ENCODE measurements around the gene NOS1.

Gene NOS1

DNA sequence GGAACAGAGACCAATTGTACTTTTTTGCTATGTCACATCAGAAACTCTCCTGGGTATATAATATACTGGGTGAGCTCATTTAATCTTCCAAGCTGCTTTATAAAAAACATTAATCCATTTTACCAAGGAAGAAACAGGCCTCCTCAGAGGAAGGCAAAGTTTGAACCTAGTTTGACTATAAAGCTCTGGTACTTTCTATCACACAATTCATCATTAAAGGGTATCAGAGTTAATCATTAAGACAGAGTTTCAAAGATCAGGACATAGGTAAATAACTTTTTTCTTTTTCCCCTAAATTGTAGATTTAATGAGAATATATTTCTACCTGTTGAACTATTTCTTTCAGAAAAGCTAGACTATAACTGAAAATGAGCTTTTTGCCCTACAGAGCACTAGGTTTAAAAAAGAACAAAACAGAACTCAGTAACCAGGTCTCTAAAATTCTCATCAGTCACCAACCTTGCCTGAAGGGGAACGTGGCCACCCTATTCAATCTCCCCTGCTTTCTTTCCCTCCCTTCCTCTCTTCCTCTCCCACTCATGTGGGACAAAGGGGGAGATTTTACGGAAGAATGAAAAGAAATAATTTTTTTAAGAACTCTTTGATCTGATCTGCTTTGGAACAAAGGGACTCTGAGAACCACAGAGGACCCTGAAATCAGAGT, 189.8 kb downstream of the NOS1 start:
- H3K27me3 ChIP-seq (replicated peaks; ENCODE audit: control insufficient read depth, insufficient read depth, low read length), result no peaks in the 10 kb centered on the region
- no peaks in the 10 kb centered on the region for H3K4me1 ChIP-seq (ENCODE audit: control insufficient read depth, insufficient read depth, low read length)
- H3K9ac ChIP-seq (ENCODE audit: low read length), result no peak overlapping the region
- DNase-seq (ENCODE audit: low read depth), result no peak
- H3K9me3 ChIP-seq (ENCODE audit: control insufficient read depth, low read length), result no peaks in the 10 kb centered on the region
- H3K36me3 ChIP-seq (ENCODE audit: control insufficient read depth, insufficient read depth, low read length, severe bottlenecking), result peaks cover 80% of the 10 kb centered on the region
- H3K4me3 ChIP-seq (ENCODE audit: low read length), result no peak overlapping the region

DNA sequence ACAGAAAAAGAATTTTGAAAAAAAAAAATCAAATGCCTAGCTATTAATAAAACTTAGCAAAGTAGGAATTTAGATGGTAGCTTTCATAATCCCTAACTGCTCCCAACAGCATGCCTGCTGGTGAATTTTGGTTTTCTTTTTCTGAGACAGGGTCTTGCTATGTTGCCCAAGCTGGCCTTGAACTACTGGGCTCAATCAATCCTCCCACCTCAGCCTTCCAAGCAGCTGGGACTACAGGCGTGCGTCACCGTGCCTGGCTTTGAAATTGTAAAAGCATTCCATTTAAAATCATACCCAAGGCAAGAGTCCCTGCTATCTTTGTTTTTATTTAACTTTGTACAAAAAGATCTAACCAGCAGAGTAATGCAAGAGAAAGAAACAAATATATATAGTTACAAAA, 191.9 kb downstream of the NOS1 start:
- Histone ChIP-seq H3K9me3 (ENCODE audit: control insufficient read depth, low read length) (no peaks in the 10 kb centered on the region), H3K36me3 (ENCODE audit: control insufficient read depth, insufficient read depth, low read length, severe bottlenecking) (peaks cover 78% of the 10 kb centered on the region), H3K4me1 (ENCODE audit: control insufficient read depth, insufficient read depth, low read length) (no peaks in the 10 kb centered on the region), H3K27me3 (replicated peaks; ENCODE audit: control insufficient read depth, insufficient read depth, low read length) (no peaks in the 10 kb centered on the region), H3K9ac (ENCODE audit: low read length) (no peak overlapping the region), H3K4me3 (ENCODE audit: low read length) (no peak overlapping the region)
- DNase-seq (ENCODE audit: low read depth), result no peak

DNA sequence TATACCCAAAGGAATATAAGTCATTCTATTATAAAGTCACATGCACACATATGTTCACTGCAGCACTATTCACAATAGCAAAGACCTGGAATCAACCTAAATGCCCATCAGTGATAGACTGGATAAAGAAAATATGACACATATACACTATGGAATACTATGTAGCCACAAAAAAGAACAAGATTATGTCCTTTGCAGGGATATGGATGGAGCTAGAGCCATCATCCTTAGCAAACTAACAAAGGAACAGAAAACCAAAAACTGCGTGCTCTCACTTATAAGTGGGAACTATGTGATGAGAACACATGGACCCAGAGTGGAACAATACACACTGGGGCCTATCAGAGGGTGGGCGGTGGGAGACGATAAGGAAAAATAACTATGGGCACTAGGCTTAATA, 192.4 kb downstream of the NOS1 start:
- no peaks in the 10 kb centered on the region for H3K4me1 ChIP-seq (ENCODE audit: control insufficient read depth, insufficient read depth, low read length)
- no peaks in the 10 kb centered on the region for H3K27me3 ChIP-seq (replicated peaks; ENCODE audit: control insufficient read depth, insufficient read depth, low read length)
- peaks cover 78% of the 10 kb centered on the region for H3K36me3 ChIP-seq (ENCODE audit: control insufficient read depth, insufficient read depth, low read length, severe bottlenecking)
- H3K4me3 ChIP-seq (ENCODE audit: low read length), result no peak overlapping the region
- H3K9ac ChIP-seq (ENCODE audit: low read length), result no peak overlapping the region
- H3K9me3 ChIP-seq (ENCODE audit: control insufficient read depth, low read length), result no peaks in the 10 kb centered on the region
- DNase-seq (ENCODE audit: low read depth), result no peak

DNA sequence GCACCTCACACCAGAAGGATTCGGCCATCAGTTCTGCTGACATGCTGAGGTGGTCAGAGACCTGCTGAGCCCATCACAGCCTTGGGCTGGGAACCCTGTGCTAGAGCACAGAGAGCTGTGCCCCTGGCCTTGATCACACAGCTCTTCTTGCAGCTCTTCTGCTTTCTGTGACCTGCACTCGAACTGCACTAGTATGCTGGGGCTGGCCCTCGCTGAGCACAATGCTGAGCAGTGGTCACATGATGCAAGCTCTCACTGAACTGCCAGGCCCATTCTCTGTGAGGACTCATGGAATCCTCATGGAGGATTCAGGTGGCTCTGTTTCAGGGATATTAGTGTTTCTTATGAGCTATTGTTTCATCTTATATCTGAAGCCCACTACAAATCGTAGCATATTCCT, 193.7 kb downstream of the NOS1 start:
- no peaks in the 10 kb centered on the region for H3K9me3 ChIP-seq (ENCODE audit: control insufficient read depth, low read length)
- no peak overlapping the region for H3K9ac ChIP-seq (ENCODE audit: low read length)
- H3K4me1 ChIP-seq (ENCODE audit: control insufficient read depth, insufficient read depth, low read length), result no peaks in the 10 kb centered on the region
- DNase-seq (ENCODE audit: low read depth), result no peak
- peaks cover 75% of the 10 kb centered on the region for H3K36me3 ChIP-seq (ENCODE audit: control insufficient read depth, insufficient read depth, low read length, severe bottlenecking)
- no peak overlapping the region for H3K4me3 ChIP-seq (ENCODE audit: low read length)
- no peaks in the 10 kb centered on the region for H3K27me3 ChIP-seq (replicated peaks; ENCODE audit: control insufficient read depth, insufficient read depth, low read length)

DNA sequence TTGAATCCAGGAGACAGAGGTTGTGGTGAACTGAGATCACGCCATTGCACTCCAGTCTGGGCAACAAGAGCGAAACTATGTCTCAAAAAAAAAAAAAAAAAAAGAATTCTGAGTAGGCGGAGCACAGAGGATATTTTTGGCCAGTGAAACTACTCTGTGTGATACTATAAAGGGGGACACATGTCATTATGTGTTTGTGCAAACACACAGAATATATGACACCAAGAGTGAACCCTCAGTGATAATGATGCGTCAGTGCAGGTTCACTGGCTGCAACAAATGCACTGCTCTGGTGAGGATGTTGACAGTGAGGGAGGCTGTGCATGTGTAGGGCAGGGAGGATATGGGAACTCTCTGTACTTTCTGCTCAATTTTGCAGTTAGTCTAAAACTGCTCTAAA, 195.3 kb downstream of the NOS1 start:
- H3K36me3 ChIP-seq (ENCODE audit: control insufficient read depth, insufficient read depth, low read length, severe bottlenecking), result peaks cover 82% of the 10 kb centered on the region
- H3K4me1 ChIP-seq (ENCODE audit: control insufficient read depth, insufficient read depth, low read length), result no peaks in the 10 kb centered on the region
- DNase-seq (ENCODE audit: low read depth), result no peak
- H3K9ac ChIP-seq (ENCODE audit: low read length), result no peak overlapping the region
- no peaks in the 10 kb centered on the region for H3K9me3 ChIP-seq (ENCODE audit: control insufficient read depth, low read length)
- H3K4me3 ChIP-seq (ENCODE audit: low read length), result no peak overlapping the region
- no peaks in the 10 kb centered on the region for H3K27me3 ChIP-seq (replicated peaks; ENCODE audit: control insufficient read depth, insufficient read depth, low read length)

DNA sequence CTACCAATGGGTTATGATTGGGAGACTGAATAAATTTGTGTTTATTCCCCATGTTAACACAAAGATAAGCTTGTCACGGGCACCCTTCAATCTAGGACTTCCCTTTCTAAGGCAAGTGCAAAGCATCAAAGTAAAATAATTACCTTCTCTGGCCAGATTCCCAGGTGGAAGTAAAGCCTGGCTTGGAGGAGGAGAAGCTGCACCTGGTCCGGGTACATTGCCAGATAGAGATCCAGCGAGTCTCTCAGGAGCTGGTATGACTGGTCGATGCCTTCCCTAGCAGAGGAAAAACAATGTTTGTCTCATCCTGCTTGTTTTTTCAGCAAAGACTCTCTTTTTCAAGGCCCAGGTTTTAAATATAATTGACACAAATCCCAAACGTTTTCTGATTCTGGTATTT, 196.1 kb downstream of the NOS1 start:
- Histone ChIP-seq H3K27me3 (replicated peaks; ENCODE audit: control insufficient read depth, insufficient read depth, low read length) (no peaks in the 10 kb centered on the region), H3K4me3 (ENCODE audit: low read length) (no peak overlapping the region), H3K9me3 (ENCODE audit: control insufficient read depth, low read length) (no peaks in the 10 kb centered on the region), H3K4me1 (ENCODE audit: control insufficient read depth, insufficient read depth, low read length) (no peaks in the 10 kb centered on the region), H3K9ac (ENCODE audit: low read length) (no peak overlapping the region), H3K36me3 (ENCODE audit: control insufficient read depth, insufficient read depth, low read length, severe bottlenecking) (peaks cover 75% of the 10 kb centered on the region)
- DNase-seq (ENCODE audit: low read depth), result no peak

DNA sequence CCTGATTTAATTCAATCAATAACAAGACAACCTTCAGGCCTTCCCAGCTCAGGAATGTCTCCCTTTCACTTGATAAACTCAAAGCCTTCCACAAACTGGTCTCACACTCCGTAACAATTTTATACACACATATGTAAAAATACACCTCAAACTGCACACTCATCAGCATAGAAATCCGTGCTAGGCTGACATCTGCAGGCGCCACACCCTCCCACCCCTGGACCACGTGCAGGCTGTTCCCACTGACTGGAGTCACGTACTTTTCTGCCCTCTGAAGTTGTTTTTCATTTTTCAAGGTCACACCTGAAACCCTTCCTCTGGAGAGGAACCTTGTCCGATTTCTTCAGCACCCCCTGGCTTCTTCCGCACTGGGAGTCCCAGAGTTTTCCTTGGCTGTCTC, 198.8 kb downstream of the NOS1 start:
- H3K9me3 ChIP-seq (ENCODE audit: control insufficient read depth, low read length), result no peaks in the 10 kb centered on the region
- no peak for DNase-seq (ENCODE audit: low read depth)
- H3K4me3 ChIP-seq (ENCODE audit: low read length), result no peak overlapping the region
- H3K4me1 ChIP-seq (ENCODE audit: control insufficient read depth, insufficient read depth, low read length), result no peaks in the 10 kb centered on the region
- no peaks in the 10 kb centered on the region for H3K27me3 ChIP-seq (replicated peaks; ENCODE audit: control insufficient read depth, insufficient read depth, low read length)
- H3K36me3 ChIP-seq (ENCODE audit: control insufficient read depth, insufficient read depth, low read length, severe bottlenecking), result peaks cover 59% of the 10 kb centered on the region
- no peak overlapping the region for H3K9ac ChIP-seq (ENCODE audit: low read length)

DNA sequence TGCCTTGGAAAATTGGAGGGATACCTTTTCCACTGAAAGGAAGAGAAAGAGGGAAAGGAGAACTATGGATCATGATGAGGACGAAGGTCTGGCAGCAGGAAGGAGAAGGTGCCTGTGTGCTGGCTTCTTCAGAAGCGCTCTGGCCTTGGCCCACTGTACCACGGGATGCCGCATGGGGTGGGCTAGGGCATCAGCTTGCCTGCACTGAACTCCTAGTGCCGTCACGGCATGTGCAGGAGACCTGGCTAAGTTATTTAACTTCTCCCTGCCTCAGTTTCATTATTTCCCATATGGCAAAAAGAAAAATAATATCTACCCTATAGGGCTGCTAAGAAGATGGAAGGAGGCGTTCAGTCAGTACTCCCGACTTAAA, 199.3 kb downstream of the NOS1 start:
- H3K4me3 ChIP-seq (ENCODE audit: low read length), result no peak overlapping the region
- no peaks in the 10 kb centered on the region for H3K4me1 ChIP-seq (ENCODE audit: control insufficient read depth, insufficient read depth, low read length)
- H3K27me3 ChIP-seq (replicated peaks; ENCODE audit: control insufficient read depth, insufficient read depth, low read length), result no peaks in the 10 kb centered on the region
- no peak overlapping the region for H3K9ac ChIP-seq (ENCODE audit: low read length)
- peaks cover 61% of the 10 kb centered on the region for H3K36me3 ChIP-seq (ENCODE audit: control insufficient read depth, insufficient read depth, low read length, severe bottlenecking)
- no peak for DNase-seq (ENCODE audit: low read depth)
- no peaks in the 10 kb centered on the region for H3K9me3 ChIP-seq (ENCODE audit: control insufficient read depth, low read length)

DNA sequence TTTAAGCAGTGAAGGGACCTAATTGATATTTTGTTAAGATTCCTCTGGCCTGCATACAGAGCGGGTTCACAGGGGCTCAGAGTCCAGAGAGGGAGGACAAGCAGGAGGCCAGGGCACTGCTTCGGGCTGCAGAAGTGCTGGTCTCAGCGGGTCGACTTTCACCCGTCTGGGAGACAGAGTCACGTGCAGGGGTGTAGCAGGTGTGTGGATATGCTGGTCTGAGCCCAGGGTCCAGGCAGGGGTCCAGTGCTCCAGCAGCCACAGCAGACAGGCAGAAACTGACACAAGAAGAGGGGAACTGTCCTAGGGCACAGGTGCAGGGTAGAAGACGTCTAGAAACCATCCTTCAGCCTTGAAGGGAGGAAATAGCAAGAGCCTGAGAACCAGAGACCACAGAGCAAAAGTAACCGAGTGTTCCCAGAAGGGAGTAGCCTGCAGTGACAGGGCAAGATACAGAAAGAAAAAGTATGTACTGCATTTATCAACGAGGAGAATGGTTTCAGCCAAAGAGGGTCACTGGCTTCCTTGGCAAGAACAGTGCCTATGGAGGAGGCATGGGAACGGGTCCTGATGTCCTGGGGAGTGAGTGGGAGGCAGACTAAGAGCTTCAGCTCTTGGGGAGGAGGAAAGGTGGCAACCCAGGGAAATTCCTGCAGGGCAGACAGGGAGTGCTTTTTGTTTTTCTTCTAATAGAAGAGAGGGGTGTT, 199.8 kb downstream of the NOS1 start:
- no peak for DNase-seq (ENCODE audit: low read depth)
- Histone ChIP-seq H3K27me3 (replicated peaks; ENCODE audit: control insufficient read depth, insufficient read depth, low read length) (no peaks in the 10 kb centered on the region), H3K9me3 (ENCODE audit: control insufficient read depth, low read length) (no peaks in the 10 kb centered on the region), H3K4me1 (ENCODE audit: control insufficient read depth, insufficient read depth, low read length) (no peaks in the 10 kb centered on the region), H3K9ac (ENCODE audit: low read length) (no peak overlapping the region), H3K4me3 (ENCODE audit: low read length) (no peak overlapping the region), H3K36me3 (ENCODE audit: control insufficient read depth, insufficient read depth, low read length, severe bottlenecking) (peaks cover 57% of the 10 kb centered on the region)

DNA sequence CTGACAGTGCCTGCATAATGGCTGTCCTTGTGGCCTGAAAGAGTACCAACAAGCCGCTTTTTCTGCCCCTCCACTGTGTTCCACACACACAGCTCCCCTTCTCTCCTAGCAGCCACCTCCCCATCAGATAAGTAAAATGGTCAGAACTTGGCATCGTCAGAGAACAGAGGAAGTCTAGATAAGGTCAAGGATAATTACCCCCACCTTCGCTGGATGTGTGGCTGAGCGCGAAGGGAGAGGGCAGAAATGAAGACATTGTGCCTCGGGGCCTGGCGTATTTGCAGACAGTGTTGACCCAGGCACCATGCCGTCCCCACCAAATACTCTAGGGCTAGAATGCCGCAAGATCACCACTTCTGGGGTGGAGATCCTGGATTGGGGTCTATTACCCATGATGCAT, 201.8 kb downstream of the NOS1 start:
- H3K4me3 ChIP-seq (ENCODE audit: low read length), result no peak overlapping the region
- no peaks in the 10 kb centered on the region for H3K27me3 ChIP-seq (replicated peaks; ENCODE audit: control insufficient read depth, insufficient read depth, low read length)
- H3K9ac ChIP-seq (ENCODE audit: low read length), result no peak overlapping the region
- H3K9me3 ChIP-seq (ENCODE audit: control insufficient read depth, low read length), result no peaks in the 10 kb centered on the region
- no peak for DNase-seq (ENCODE audit: low read depth)
- no peaks in the 10 kb centered on the region for H3K4me1 ChIP-seq (ENCODE audit: control insufficient read depth, insufficient read depth, low read length)
- peaks cover 46% of the 10 kb centered on the region for H3K36me3 ChIP-seq (ENCODE audit: control insufficient read depth, insufficient read depth, low read length, severe bottlenecking)

DNA sequence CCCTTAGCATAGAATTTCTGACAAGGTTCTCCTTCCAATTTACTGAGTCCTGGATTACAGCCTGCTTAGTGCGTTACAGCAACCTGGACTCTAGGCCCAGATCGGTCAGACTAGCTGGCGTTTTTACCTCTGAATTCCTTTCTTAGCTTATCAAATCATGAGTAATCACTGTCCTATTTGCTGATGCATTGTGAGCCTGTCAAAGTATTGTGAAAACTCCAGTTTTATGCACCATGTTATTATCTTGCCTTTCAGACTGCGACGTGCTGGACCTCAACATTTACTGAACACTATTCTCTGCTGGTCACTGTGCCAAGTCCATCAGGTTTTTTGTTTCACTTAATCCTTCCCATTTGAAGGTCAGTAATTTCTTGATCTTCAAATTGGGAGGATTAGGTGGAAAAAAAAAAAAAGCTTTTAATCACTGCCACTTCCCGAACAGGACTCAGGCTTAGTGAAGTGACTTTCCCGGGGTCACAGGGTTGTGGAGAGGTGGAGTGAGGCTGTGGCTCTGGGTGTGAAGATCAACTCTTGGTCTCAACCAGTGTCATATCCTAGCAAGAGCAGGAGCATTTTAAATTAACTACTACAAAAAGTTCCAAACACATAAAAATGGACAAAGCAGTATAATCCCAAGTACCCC, 202.4 kb downstream of the NOS1 start:
- no peak overlapping the region for H3K9ac ChIP-seq (ENCODE audit: low read length)
- H3K4me3 ChIP-seq (ENCODE audit: low read length), result no peak overlapping the region
- H3K36me3 ChIP-seq (ENCODE audit: control insufficient read depth, insufficient read depth, low read length, severe bottlenecking), result peaks cover 39% of the 10 kb centered on the region
- no peak for DNase-seq (ENCODE audit: low read depth)
- no peaks in the 10 kb centered on the region for H3K27me3 ChIP-seq (replicated peaks; ENCODE audit: control insufficient read depth, insufficient read depth, low read length)
- H3K4me1 ChIP-seq (ENCODE audit: control insufficient read depth, insufficient read depth, low read length), result no peaks in the 10 kb centered on the region
- H3K9me3 ChIP-seq (ENCODE audit: control insufficient read depth, low read length), result no peaks in the 10 kb centered on the region

Measured in adipocyte (in vitro differentiated cells).